Breast epithelium (tissue), 3 donors: ENCODE measurements around the gene EFHD2.

Source experiments
- CTCF ChIP-seq, 3 donors: fragments of 450-650 bp; IDR thresholded peaks; one replicate each; pipeline ENCODE4 v1.5.1; 2016 to 2017; ENCODE audit warnings: antibody characterized with exemption in 3 of 3, mild to moderate bottlenecking in 3 of 3, moderate library complexity in 3 of 3
- POLR2AphosphoS5 ChIP-seq, 3 donors: sonication (generic); formaldehyde crosslinking; IDR thresholded peaks; one replicate each; pipeline ENCODE4 v1.6.1; 2017; ENCODE audit warnings: antibody characterized with exemption in 3 of 3

GRCh38 chr1:15468145-15468544, 58.5 kb downstream of the EFHD2 start:
- TF ChIP-seq CTCF (IDR thresholded peaks at IDR 0.05) (no peak), POLR2AphosphoS5 (IDR thresholded peaks at IDR 0.05) (no peak)
